WTC11 (cell line): Measurements from ENCODE around the gene PPFIBP1. TPM values are rescaled to one million over a fixed set of nuclear protein-coding genes. Genes with fewer than 3 reads are reported as not detected.

Experiments
- ATAC-seq: fragments of 200-7000 bp; cut with Tn5 transposase; 2 replicates; pipeline ENCODE4 v1.10.0; 2021; ENCODE audit warnings: mild to moderate bottlenecking, moderate library complexity
- CTCF ChIA-PET: fragments of 300-600 bp; sonication (Branson Sonifier 250); formaldehyde crosslinking; loops from one replicate; lab custom pipeline; 2021; ENCODE audit warnings: antibody characterized with exemption; lab: Charles Lee
- POLR2A ChIA-PET: fragments of 350-600 bp; sonication (Branson Sonifier 250); formaldehyde crosslinking; loops from one replicate; lab custom pipeline; 2021; ENCODE audit warnings: antibody characterized with exemption; lab: Charles Lee
- DNase-seq: peaks from one replicate; pipeline ENCODE4 v3.0.0; 2021; ENCODE audit warnings: low spot score
- H3K27ac Mint-ChIP-seq: 2 replicates; pipeline ENCODE4 v1.8.0; 2021; ENCODE audit warnings: mixed read lengths
- H3K27me3 Mint-ChIP-seq: 2 replicates; pipeline ENCODE4 v1.8.0; 2021; ENCODE audit warnings: low read depth, mild to moderate bottlenecking, moderate library complexity, mixed read lengths
- H3K36me3 Mint-ChIP-seq: 2 replicates; pipeline ENCODE4 v1.8.0; 2021; ENCODE audit warnings: mixed read lengths
- H3K4me1 Mint-ChIP-seq: 2 replicates; pipeline ENCODE4 v1.8.0; 2022; ENCODE audit warnings: mixed read lengths
- H3K4me3 Mint-ChIP-seq: 2 replicates; pipeline ENCODE4 v1.8.0; 2021; ENCODE audit warnings: mild to moderate bottlenecking, moderate library complexity, mixed read lengths
- H3K9me3 Mint-ChIP-seq: 2 replicates; pipeline ENCODE4 v1.8.0; 2021; ENCODE audit warnings: mixed read lengths
- ETV6 ChIP-seq: sonication (generic); formaldehyde crosslinking; IDR thresholded peaks from 2 replicates; pipeline ENCODE4 v1.8.1; 2022; ENCODE audit warnings: mild to moderate bottlenecking, missing genetic modification reagents
- GABPB1 ChIP-seq: sonication (generic); formaldehyde crosslinking; IDR thresholded peaks from 2 replicates; pipeline ENCODE4 v1.8.1; 2023; ENCODE audit warnings: mild to moderate bottlenecking, missing genetic modification reagents
- HMGA2 ChIP-seq: fragments of 250-450 bp; sonication (Bioruptor Pico); IDR thresholded peaks from 2 replicates; pipeline ENCODE4 v1.4.0; 2021; ENCODE audit warnings: mild to moderate bottlenecking, moderate library complexity
- JAZF1 ChIP-seq: fragments of 250-450 bp; sonication (Bioruptor Pico); IDR thresholded peaks from 2 replicates; pipeline ENCODE4 v1.9.0; 2021; ENCODE audit warnings: moderate library complexity, mild to moderate bottlenecking, inconsistent platforms
- JUN ChIP-seq: sonication (generic); formaldehyde crosslinking; IDR thresholded peaks from 2 replicates; pipeline ENCODE4 v1.8.0; 2023; ENCODE audit warnings: mild to moderate bottlenecking, missing genetic modification reagents
- NR1H2 ChIP-seq: sonication (generic); formaldehyde crosslinking; IDR thresholded peaks from 2 replicates; pipeline ENCODE4 v1.9.0; 2021; ENCODE audit warnings: mild to moderate bottlenecking, moderate library complexity, missing genetic modification reagents
- SOX15 ChIP-seq: fragments of 250-450 bp; sonication (Bioruptor Pico); IDR thresholded peaks from 2 replicates; pipeline ENCODE4 v1.9.0; 2021; ENCODE audit warnings: mild to moderate bottlenecking
- SP1 ChIP-seq: sonication (generic); formaldehyde crosslinking; conservative IDR thresholded peaks from 2 replicates; pipeline ENCODE4 v1.8.1; 2022; ENCODE audit warnings: missing genetic modification reagents
- TEAD1 ChIP-seq: sonication (generic); formaldehyde crosslinking; IDR thresholded peaks from 2 replicates; pipeline ENCODE4 v1.8.0; 2022; ENCODE audit warnings: mild to moderate bottlenecking, missing genetic modification reagents
- total RNA-seq: library from RNA; stranded (reverse); gene quantifications from 3 replicates; pipeline ENCODE4 v1.2.3, GENCODE V29; 2021
- TF ChIP-seq, protein P1 (sequence below): sonication (generic); formaldehyde crosslinking; IDR thresholded peaks from 2 replicates; pipeline ENCODE4 v1.8.0; 2023; ENCODE audit warnings: mild to moderate bottlenecking, missing genetic modification reagents
- TF ChIP-seq, protein P2 (sequence below): sonication (generic); formaldehyde crosslinking; IDR thresholded peaks from 2 replicates; pipeline ENCODE4 v1.8.1; 2022; ENCODE audit warnings: low read depth, missing genetic modification reagents, borderline replicate concordance
- TF ChIP-seq, protein P3 (sequence below): fragments of 250-450 bp; sonication (Bioruptor Pico); IDR thresholded peaks from 2 replicates; pipeline ENCODE4 v1.8.0; 2021; ENCODE audit warnings: mild to moderate bottlenecking
- TF ChIP-seq, protein P4 (sequence below): sonication (generic); formaldehyde crosslinking; IDR thresholded peaks from 2 replicates; pipeline ENCODE4 v1.8.0; 2022; ENCODE audit warnings: mild to moderate bottlenecking, missing genetic modification reagents

PPFIBP1 gene
- total RNA-seq, 1 experiment from 2014 or later, result 27.7 TPM

DNA sequence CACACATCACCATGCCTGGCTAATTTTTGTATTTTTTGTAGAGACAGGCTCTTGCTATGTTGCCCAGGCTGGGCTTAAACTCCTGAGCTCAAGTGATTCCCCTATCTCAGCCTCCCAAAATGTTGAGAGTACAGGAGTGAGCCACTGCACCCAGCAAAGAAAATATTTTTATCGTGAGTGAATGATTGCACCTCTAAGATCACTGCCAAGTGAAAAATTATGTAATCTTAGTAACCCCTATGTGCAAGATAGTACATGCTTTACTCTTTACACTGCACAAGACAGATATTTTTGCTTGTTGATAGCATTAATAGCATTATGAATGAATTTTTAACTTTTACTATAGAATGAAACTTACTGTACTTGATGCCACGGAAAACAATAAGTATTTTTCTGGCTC is 183.2 kb downstream of the PPFIBP1 start (continued):
- TF ChIP-seq, protein P1, sequence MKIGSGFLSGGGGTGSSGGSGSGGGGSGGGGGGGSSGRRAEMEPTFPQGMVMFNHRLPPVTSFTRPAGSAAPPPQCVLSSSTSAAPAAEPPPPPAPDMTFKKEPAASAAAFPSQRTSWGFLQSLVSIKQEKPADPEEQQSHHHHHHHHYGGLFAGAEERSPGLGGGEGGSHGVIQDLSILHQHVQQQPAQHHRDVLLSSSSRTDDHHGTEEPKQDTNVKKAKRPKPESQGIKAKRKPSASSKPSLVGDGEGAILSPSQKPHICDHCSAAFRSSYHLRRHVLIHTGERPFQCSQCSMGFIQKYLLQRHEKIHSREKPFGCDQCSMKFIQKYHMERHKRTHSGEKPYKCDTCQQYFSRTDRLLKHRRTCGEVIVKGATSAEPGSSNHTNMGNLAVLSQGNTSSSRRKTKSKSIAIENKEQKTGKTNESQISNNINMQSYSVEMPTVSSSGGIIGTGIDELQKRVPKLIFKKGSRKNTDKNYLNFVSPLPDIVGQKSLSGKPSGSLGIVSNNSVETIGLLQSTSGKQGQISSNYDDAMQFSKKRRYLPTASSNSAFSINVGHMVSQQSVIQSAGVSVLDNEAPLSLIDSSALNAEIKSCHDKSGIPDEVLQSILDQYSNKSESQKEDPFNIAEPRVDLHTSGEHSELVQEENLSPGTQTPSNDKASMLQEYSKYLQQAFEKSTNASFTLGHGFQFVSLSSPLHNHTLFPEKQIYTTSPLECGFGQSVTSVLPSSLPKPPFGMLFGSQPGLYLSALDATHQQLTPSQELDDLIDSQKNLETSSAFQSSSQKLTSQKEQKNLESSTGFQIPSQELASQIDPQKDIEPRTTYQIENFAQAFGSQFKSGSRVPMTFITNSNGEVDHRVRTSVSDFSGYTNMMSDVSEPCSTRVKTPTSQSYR (CRISPR knock-in tag), result no peak
- no peak for TF ChIP-seq ETV6 (CRISPR knock-in tag)
- TF ChIP-seq, protein P2, sequence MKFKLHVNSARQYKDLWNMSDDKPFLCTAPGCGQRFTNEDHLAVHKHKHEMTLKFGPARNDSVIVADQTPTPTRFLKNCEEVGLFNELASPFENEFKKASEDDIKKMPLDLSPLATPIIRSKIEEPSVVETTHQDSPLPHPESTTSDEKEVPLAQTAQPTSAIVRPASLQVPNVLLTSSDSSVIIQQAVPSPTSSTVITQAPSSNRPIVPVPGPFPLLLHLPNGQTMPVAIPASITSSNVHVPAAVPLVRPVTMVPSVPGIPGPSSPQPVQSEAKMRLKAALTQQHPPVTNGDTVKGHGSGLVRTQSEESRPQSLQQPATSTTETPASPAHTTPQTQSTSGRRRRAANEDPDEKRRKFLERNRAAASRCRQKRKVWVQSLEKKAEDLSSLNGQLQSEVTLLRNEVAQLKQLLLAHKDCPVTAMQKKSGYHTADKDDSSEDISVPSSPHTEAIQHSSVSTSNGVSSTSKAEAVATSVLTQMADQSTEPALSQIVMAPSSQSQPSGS, result no peak
- TF ChIP-seq NR1H2 (CRISPR knock-in tag), result no peak
- TF ChIP-seq, protein P3, sequence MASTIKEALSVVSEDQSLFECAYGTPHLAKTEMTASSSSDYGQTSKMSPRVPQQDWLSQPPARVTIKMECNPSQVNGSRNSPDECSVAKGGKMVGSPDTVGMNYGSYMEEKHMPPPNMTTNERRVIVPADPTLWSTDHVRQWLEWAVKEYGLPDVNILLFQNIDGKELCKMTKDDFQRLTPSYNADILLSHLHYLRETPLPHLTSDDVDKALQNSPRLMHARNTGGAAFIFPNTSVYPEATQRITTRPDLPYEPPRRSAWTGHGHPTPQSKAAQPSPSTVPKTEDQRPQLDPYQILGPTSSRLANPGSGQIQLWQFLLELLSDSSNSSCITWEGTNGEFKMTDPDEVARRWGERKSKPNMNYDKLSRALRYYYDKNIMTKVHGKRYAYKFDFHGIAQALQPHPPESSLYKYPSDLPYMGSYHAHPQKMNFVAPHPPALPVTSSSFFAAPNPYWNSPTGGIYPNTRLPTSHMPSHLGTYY (CRISPR knock-in tag), result no peak

DNA sequence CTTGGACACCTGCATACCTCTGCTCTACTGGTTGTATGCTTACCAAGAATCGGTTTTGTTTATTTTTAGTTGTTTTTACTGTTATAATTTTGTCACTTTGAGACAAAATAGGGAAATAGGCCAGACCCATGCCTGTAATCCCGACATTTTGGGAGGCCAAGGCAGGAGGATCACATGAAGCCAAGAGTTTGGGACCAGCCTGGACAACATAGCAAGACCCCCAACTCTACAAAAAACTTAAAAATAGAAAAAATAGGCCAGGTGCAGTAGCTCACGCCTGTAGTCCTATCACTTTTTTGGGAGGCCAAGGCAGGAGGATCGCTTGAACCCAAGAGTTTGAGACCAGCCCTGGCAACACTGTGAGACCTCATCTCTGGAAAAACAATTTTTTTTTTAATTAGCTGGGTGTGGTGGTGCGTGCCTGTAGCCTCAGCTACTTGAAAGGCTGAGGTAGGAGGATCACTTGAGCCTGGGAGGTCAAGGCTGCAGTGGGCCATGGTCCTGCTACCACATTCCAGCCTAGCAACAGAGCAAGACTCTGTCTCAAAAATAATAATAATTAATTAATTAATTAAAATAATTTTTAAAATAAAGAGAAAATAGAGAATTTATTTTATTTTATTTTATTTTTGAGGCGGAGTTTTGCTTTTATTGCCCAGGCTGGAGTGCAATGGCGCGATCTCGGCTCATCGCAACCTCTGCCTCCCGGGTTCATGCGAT is 185.4 kb downstream of the PPFIBP1 start:
- Mint-ChIP-seq H3K9me3 (no peaks in the 10 kb centered on the region), H3K4me1 (peaks cover 17% of the 10 kb centered on the region), H3K4me3 (no peak overlapping the region), H3K36me3 (peaks cover 3% of the 10 kb centered on the region; the same call in 1 of the 2 replicates), H3K27ac (no peak overlapping the region), H3K27me3 (peaks cover 9% of the 10 kb centered on the region)
- POLR2A ChIA-PET, result no interaction called here
- CTCF ChIA-PET, result interaction anchor here (0.9 to 1.4 kb wide), 2 partner anchors 112 to 273 kb away, joined by 3 read pairs; no protein-coding TSS in a partner anchor
- no peak for ATAC-seq
- peak; percentile 97 for TF ChIP-seq HMGA2 (CRISPR knock-in tag)
- no peak for TF ChIP-seq SOX15 (CRISPR knock-in tag)
- DNase-seq, result no peak

DNA sequence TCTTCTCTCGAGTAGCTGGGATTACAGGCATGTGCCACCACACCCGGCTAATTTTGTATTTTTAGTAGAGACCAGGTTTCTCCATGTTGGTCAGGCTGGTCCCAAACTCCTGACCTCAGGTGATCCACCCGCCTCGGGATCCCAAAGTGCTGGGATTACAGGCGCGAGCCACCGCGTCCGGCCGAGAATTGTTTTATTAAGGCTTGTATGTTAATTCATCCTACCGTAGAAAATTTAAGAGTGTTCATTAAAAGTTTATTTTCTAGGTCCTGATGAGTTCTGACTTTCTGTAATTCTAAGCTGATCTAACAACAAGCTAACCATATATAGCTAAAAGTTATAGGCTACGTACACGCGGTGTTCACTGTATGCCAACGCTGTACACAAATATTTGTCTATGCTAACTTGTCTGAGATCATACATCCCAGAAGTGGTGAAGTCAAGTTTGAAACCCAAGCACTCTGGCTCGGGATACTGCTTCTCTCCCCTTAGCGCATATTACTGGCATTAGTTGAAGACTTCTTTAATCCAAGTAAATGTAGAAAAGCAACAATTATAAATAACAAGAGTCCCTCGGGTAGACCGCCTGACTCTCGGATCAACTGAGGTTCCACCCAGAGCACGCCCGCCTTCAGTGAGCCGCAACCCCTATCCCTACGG is 186.1 kb downstream of the PPFIBP1 start:
- DNase-seq, result no peak
- POLR2A ChIA-PET, result interaction anchor here (1.0 kb wide), 1 partner anchor 12 kb away, joined by 3 read pairs; no protein-coding TSS in a partner anchor
- Mint-ChIP-seq H3K4me1 (peaks cover 17% of the 10 kb centered on the region), H3K9me3 (no peaks in the 10 kb centered on the region), H3K27me3 (peaks cover 9% of the 10 kb centered on the region), H3K36me3 (peaks cover 6% of the 10 kb centered on the region; the same call in 1 of the 2 replicates), H3K4me3 (peak overlapping the region; percentile 96), H3K27ac (peak overlapping the region; percentile 94; the same call in 1 of the 2 replicates)
- TF ChIP-seq, protein P4, sequence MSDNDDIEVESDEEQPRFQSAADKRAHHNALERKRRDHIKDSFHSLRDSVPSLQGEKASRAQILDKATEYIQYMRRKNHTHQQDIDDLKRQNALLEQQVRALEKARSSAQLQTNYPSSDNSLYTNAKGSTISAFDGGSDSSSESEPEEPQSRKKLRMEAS (CRISPR knock-in tag), result no peak
- TF ChIP-seq NR1H2 (CRISPR knock-in tag), result no peak
- no peak for TF ChIP-seq TEAD1
- no peak for TF ChIP-seq GABPB1
- no peak for TF ChIP-seq SP1 (CRISPR knock-in tag)
- no peak for TF ChIP-seq JUN
- TF ChIP-seq JAZF1, result no peak
- ATAC-seq, result peak; percentile 40
- CTCF ChIA-PET, result interaction anchor here (0.9 to 1.4 kb wide), 3 partner anchors 111 to 273 kb away, joined by 3 read pairs; no protein-coding TSS in a partner anchor
